Large intestine (tissue), 3 donors: ENCODE results near the gene UBASH3A. TPM values are rescaled to one million over a fixed set of nuclear protein-coding genes. Genes with fewer than 3 reads are reported as not detected.

Source experiments
- DNase-seq, 2 donors: peaks; one replicate each; pipeline versions ENCODE4 v3.0.0 to v3.0.0-alpha.2; 2013
- H3K27ac ChIP-seq: one replicate; pipeline ENCODE4 v1.5.1; 2013; ENCODE audit warnings: low read length
- H3K27me3 ChIP-seq: 2 replicates; pipeline ENCODE4 v1.6.1; 2013; ENCODE audit warnings: low read length; ENCODE audit not compliant: control insufficient read depth, insufficient read depth
- H3K36me3 ChIP-seq: 2 replicates; pipeline ENCODE4 v1.6.1; 2013; ENCODE audit warnings: low read length; ENCODE audit not compliant: control insufficient read depth, insufficient read depth
- H3K4me1 ChIP-seq: one replicate; pipeline ENCODE4 v1.6.1; 2013; ENCODE audit warnings: low read length; ENCODE audit not compliant: control insufficient read depth, insufficient read depth
- H3K4me3 ChIP-seq: one replicate; pipeline ENCODE4 v1.5.1; 2013; ENCODE audit warnings: low read length
- H3K9me3 ChIP-seq: one replicate; pipeline ENCODE4 v1.6.1; 2013; ENCODE audit warnings: mild to moderate bottlenecking, low read depth, low read length, moderate library complexity; ENCODE audit not compliant: control insufficient read depth
- WGBS: methylation state at CpG from one replicate; pipeline ENCODE4 v1.1.5; 2013; ENCODE audit warnings: low lambda C conversion rate; ENCODE audit not compliant: insufficient coverage; 5-methylcytosine and 5-hydroxymethylcytosine counted together
- polyA plus RNA-seq: library from polyadenylated mRNA; unstranded; fragments of 120-200 nt; gene quantifications from one replicate; pipeline ENCODE4 v1.2.1, GENCODE V29; 2013

The UBASH3A gene
- polyA plus RNA-seq, 1 donor, result 0.73 TPM

DNA sequence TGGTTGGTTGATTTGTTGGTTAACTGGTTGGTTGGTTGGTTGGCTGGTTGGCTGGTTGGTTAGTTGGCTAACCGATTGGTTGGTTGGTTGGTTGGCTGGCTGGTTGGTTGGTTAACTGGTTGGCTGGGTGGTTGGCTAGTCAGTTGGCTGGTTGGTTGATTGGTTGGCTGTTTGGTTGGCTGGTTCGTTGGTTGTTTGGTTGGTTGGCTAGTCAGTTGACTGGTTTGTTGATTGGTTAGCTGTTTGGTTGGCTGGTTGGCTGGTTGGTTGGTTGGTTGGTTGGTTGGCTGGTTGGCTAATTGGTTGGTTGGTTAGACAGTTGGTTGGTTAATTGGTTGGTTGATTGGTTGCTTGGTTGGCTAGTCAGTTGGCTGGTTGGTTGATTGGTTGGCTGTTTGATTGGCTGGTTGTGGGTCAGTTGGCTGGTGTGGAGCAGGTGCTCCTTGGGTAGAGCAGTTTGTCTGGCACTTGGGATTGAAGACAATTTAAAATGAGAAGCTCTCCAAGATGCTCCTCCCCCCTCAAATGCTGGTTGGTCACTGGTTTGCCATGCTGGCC lies 85.4 kb downstream of the UBASH3A start:
- Histone ChIP-seq H3K9me3 (peaks cover 6% of the 10 kb centered on the region), H3K27ac (no peak overlapping the region), H3K4me1 (peaks cover 36% of the 10 kb centered on the region), H3K27me3 (no peaks in the 10 kb centered on the region), H3K4me3 (no peak overlapping the region), H3K36me3 (no peaks in the 10 kb centered on the region)
- no peak for DNase-seq
- WGBS, result no CpG with 5 or more reads among the region's 2 CpGs

DNA sequence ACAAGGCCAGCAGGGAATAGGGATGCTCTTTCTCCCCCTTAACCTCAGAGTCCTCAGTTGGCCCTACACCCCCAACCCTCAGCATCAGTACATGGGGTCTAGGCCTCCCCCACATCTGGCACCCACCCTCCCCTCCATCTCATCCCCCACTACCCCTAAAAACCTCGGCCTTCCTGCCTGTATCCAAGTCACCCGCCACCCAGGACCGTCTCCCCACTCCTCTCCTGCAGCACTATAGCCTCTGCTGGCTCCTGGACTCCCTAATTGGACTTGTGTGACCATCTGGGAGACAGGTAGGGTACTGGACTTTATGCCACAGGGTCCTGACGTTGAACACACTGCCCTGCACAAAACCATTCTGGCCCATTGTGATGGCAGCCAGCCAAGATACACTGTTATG lies 86.3 kb downstream of the UBASH3A start:
- WGBS, result no CpG with 5 or more reads among the region's 4 CpGs
- DNase-seq, result no peak
- H3K27ac ChIP-seq, result peak overlapping the region; percentile 83
- H3K27me3 ChIP-seq, result no peaks in the 10 kb centered on the region
- no peak overlapping the region for H3K4me3 ChIP-seq
- H3K36me3 ChIP-seq, result no peaks in the 10 kb centered on the region
- H3K4me1 ChIP-seq, result peaks cover 38% of the 10 kb centered on the region
- peaks cover 6% of the 10 kb centered on the region for H3K9me3 ChIP-seq

DNA sequence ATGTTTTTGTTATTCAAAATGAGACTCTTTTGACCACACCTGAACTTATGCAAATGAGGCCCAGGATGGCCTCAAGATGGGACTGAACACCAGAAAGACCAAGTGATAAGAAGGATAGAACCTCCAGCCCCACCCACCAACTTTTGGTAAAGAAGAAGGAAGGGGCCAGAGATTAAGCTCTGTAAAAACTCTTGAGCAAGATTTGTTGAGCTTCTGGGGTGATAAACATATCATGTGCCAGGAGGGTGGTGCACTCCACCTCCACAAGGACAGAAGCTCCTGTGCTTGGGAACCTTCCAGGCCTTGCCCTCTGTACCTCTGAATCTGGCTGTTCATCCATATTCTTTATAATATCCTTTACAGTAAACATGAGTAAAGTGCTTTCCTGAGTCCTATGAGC lies 87.0 kb downstream of the UBASH3A start:
- Histone ChIP-seq H3K9me3 (peaks cover 6% of the 10 kb centered on the region), H3K36me3 (no peaks in the 10 kb centered on the region), H3K27ac (peak overlapping the region; percentile 83), H3K4me3 (no peak overlapping the region), H3K27me3 (no peaks in the 10 kb centered on the region), H3K4me1 (peaks cover 45% of the 10 kb centered on the region)
- peak; percentile 89 to 95 for DNase-seq

DNA sequence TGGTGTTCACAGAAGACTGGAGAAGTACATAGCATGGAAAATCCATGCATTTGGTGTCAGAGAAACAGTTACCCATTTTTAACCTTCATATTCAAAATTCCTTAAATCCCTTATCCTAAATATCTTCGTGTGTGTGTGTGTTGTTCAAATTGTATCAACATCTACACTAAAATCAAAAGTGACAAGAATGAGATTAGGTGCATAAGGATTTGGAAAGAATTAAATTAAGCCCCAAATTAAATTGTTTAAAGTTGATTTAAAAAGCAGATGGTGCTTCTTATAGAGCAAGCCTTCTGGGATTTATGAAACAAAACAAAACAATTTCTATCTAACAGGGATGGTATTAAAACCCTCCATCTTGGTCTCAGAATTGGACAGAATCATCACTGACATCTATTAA lies 87.6 kb downstream of the UBASH3A start:
- no peak overlapping the region for H3K4me3 ChIP-seq
- no peaks in the 10 kb centered on the region for H3K36me3 ChIP-seq
- DNase-seq, result no peak
- no peaks in the 10 kb centered on the region for H3K27me3 ChIP-seq
- no CpG with 5 or more reads among the region's 1 CpG for WGBS
- peaks cover 6% of the 10 kb centered on the region for H3K9me3 ChIP-seq
- peak overlapping the region; percentile 83 for H3K27ac ChIP-seq
- H3K4me1 ChIP-seq, result peaks cover 45% of the 10 kb centered on the region

DNA sequence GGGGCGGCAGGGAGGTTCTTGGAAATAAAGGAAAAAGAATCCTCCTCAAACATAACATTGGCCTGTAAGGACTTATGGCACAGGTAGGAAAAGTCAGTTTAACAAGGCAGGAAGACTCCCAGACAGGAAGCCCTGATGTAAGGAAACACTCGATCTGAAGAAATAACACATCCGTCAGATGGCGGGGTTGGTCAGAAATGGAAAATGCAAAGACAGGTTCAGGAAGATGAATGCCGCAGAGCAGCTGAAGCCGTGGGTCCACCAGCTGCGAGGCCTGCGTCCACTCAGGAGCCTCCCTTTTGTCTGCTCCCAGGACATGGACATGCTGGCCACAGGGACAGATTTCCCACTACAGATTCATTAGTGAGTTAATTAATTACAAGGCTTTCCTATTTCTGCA lies 88.5 kb downstream of the UBASH3A start:
- no peaks in the 10 kb centered on the region for H3K27me3 ChIP-seq
- WGBS, result 100% methylated on average over 1 of the region's 8 CpGs
- peaks cover 6% of the 10 kb centered on the region for H3K9me3 ChIP-seq
- H3K27ac ChIP-seq, result peak overlapping the region; percentile 67
- no peak overlapping the region for H3K4me3 ChIP-seq
- DNase-seq, result no peak
- no peaks in the 10 kb centered on the region for H3K36me3 ChIP-seq
- peaks cover 50% of the 10 kb centered on the region for H3K4me1 ChIP-seq

DNA sequence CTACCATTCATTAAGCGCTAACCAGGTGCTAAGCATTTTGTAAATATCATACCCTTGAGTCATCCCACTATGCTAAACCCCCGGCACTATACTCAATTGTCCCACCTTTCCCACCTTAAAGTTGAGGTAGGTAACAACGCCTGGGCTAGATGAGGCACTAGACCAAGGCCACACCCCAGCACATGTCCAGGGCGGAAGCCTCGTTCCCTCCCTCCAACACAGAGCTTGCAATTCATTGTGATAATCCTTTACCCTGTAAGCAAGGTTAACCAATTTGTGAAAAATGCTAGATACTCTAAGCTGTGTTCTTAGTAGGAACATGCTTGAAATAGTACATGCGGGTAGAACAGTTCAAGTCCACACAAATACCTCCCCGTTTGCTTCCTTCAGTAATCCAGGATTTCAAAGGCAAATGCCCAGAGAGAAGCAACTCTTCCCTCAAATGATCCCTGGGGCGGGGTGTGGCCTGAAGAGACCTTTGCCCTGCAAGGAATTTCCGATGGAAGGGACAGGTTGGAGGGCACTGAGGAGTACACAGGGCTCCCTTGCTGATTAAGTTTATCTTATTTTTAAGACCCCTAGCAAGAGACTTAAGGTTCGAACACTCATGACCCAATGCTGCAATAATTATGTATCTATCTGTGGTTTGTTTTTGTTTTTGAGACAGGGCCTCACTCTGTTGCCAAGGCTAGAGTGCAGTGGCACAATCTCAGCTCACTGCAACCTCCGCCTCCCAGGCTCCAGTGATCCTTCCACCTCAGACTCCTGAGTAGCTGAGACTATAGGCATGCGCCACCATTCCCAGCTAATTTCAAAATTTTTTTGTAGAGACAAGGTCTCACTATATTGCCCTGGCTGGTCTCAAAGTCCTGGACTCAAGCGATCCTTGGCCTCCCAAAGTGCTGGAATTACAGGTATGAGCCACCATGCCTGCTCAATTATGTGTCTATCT lies 89.7 kb downstream of the UBASH3A start:
- peaks cover 50% of the 10 kb centered on the region for H3K4me1 ChIP-seq
- no CpG with 5 or more reads among the region's 13 CpGs for WGBS
- no peaks in the 10 kb centered on the region for H3K36me3 ChIP-seq
- H3K9me3 ChIP-seq, result peaks cover 6% of the 10 kb centered on the region
- peak overlapping the region; percentile 67 for H3K27ac ChIP-seq
- DNase-seq, result peak; percentile 69 to 91
- H3K27me3 ChIP-seq, result no peaks in the 10 kb centered on the region
- no peak overlapping the region for H3K4me3 ChIP-seq

DNA sequence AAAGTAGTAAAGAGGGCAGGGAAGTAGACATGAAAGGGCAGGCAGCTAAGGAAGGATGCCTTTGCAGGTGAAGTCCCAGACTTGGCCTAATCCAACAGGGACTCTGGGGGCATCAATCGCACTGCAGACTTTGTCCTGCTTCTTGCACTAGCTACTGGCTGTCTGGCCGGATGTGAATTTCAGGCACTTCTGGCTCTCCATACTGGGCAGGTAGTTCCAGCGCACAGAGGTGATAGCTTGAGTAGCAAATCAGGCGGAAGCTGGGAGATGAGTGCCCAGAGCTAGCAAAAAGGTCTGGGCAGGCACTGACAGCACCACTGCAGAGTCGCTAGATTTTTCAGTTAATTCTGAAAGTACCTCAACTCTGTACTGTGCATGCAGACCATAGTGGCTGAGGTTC lies 91.3 kb downstream of the UBASH3A start:
- Histone ChIP-seq H3K9me3 (no peaks in the 10 kb centered on the region), H3K4me3 (no peak overlapping the region), H3K4me1 (peaks cover 49% of the 10 kb centered on the region), H3K27ac (peak overlapping the region; percentile 92), H3K36me3 (no peaks in the 10 kb centered on the region), H3K27me3 (no peaks in the 10 kb centered on the region)
- WGBS, result no CpG with 5 or more reads among the region's 5 CpGs
- peak in 1 of 2 donors; percentile 46 for DNase-seq

DNA sequence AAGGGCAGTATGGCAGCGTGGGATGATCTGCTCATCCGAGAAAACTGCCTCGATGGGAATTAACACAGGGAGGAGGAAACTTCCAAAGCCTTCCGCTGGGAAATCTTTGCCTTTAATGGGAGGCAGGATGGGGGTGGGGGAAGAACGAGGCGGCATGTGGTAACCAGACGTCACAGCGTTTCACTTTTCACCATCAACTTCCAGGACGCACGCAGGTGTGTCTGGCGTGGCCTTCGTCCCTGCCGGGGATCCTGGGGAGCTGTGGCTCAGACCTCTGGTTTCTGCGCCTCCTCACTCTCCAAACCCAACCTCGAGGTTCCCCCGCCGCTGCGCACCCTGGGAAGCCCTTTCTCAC lies 92.0 kb downstream of the UBASH3A start:
- Histone ChIP-seq H3K27me3 (no peaks in the 10 kb centered on the region), H3K36me3 (no peaks in the 10 kb centered on the region), H3K4me1 (peaks cover 43% of the 10 kb centered on the region), H3K9me3 (no peaks in the 10 kb centered on the region), H3K27ac (peak overlapping the region; percentile 92), H3K4me3 (peak overlapping the region; percentile 51)
- 0% methylated on average over 1 of the region's 18 CpGs for WGBS
- DNase-seq, result peak in 1 of 2 donors; percentile 67

DNA sequence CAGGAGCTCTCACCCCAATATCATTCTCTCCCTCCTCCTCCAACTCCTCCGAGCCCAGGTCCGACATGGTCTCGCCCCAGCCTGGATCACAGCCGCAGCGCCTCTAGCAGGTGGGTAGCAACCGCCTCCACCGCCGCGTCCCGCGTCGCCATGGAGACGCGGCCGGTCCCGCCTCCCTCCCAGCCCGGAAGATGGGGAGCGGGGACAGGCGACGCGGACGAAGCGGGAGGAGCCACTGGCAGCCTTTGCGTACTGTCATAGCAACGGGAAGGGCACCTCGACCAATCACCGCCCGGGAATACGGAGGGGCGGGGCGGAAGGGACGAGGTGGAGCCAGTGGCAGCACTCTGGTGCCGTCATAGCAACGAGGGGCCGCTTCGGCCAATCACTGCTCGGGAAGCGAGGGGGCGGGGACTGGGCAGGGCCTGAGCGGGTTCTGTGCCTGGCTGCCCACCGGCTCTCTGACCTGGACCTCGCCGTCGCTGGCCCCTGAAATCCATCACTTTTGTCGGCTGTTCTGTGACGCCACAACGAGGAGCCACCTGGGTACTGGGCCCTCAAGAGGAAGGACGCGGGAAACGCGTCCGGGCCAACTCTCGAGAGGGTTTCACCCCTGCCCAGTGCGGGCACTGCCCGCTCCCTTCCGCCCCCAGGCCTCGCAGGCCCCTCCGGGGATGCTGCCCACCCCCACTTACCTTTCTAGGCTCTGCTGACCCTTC lies 92.6 kb downstream of the UBASH3A start, which contains the start of gene RSPH1:
TSS of gene RSPH1 (minus strand) at position 105 of the 719 bp plus-strand sequence. CDS start at position 67, 38 bp downstream.
- peak; percentile 100 for DNase-seq
- H3K4me1 ChIP-seq, result peaks cover 39% of the 10 kb centered on the region
- WGBS, result no CpG with 5 or more reads among the region's 58 CpGs

DNA sequence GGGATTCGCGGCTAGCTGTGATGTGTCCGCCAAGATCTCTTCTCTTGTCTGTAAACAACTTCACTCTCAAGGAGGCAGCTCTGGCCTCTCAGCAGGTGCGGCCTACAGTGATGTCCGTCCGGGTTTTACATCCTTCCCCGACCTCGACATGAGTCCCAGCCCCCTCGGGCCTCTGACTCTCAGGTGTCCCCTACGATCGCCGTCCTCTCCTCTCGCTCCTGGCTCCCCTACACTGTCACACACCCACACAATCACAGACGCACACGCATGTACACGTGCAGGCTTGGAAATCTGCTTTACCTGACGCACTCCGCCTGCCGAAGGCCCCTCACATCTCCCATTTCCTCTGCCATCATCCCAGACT lies 93.1 kb downstream of the UBASH3A start:
- Histone ChIP-seq H3K27ac (peak overlapping the region; percentile 78), H3K9me3 (no peaks in the 10 kb centered on the region), H3K4me1 (peaks cover 36% of the 10 kb centered on the region), H3K27me3 (no peaks in the 10 kb centered on the region), H3K36me3 (no peaks in the 10 kb centered on the region), H3K4me3 (peak overlapping the region; percentile 65)
- peak; percentile 33 to 74 for DNase-seq
- no CpG with 5 or more reads among the region's 19 CpGs for WGBS

More for the DNA sequence above, 92.6 kb downstream of the UBASH3A start, which contains the start of gene RSPH1:
- Histone ChIP-seq H3K9me3 (no peaks in the 10 kb centered on the region), H3K27ac (peak within 1 kb of the TSS; percentile 92), H3K4me3 (peak within 1 kb of the TSS; percentile 65), H3K27me3 (no peaks in the 10 kb centered on the region), H3K36me3 (no peaks in the 10 kb centered on the region)
